Muscle layer of colon (tissue), 2 donors: ENCODE data around the gene MYO7A.

Experiments used
- H3K27ac ChIP-seq: one replicate; pipeline ENCODE4 v1.7.0; 2013; ENCODE audit warnings: low read depth, mild to moderate bottlenecking, low read length, moderate library complexity
- H3K27me3 ChIP-seq, 2 donors: one replicate each; pipeline ENCODE4 v1.7.0; 2013; ENCODE audit warnings: low read length in 2 of 2, mild to moderate bottlenecking in 2 of 2; ENCODE audit not compliant: insufficient read depth in 2 of 2, control insufficient read depth in 1 of 2
- H3K36me3 ChIP-seq: one replicate; pipeline ENCODE4 v1.7.0; 2013; ENCODE audit warnings: mild to moderate bottlenecking, low read length; ENCODE audit not compliant: insufficient read depth
- H3K4me1 ChIP-seq: one replicate; pipeline ENCODE4 v1.7.0; 2013; ENCODE audit warnings: mild to moderate bottlenecking, low read length; ENCODE audit not compliant: insufficient read depth
- H3K4me3 ChIP-seq, 2 donors: one replicate each; pipeline ENCODE4 v1.7.0; 2013; ENCODE audit warnings: low read length in 2 of 2, low read depth in 1 of 2, mild to moderate bottlenecking in 1 of 2, moderate library complexity in 1 of 2
- H3K9ac ChIP-seq: one replicate; pipeline ENCODE4 v1.7.0; 2013; ENCODE audit warnings: low read length
- H3K9me3 ChIP-seq: one replicate; pipeline ENCODE4 v1.7.0; 2013; ENCODE audit warnings: mild to moderate bottlenecking, low read length
- donor health status: abdominal sarcoma.
- donor health status: Adenocarcinoma of cecum.

MYO7A gene

GRCh38 chr11:77233011-77233410, 105.0 kb downstream of the MYO7A start:
- Histone ChIP-seq H3K27ac (no peak overlapping the region), H3K4me3 (no peak overlapping the region), H3K4me1 (no peaks in the 10 kb centered on the region), H3K9ac (no peak overlapping the region), H3K9me3 (no peaks in the 10 kb centered on the region), H3K27me3 (no peaks in the 10 kb centered on the region), H3K36me3 (no peaks in the 10 kb centered on the region)

- H3K9ac ChIP-seq: no peak overlapping the region
- H3K27me3 ChIP-seq: no peaks in the 10 kb centered on the region
- no peaks in the 10 kb centered on the region for H3K9me3 ChIP-seq
- no peak overlapping the region for H3K27ac ChIP-seq
- no peak overlapping the region for H3K4me3 ChIP-seq
- no peaks in the 10 kb centered on the region for H3K36me3 ChIP-seq
- no peaks in the 10 kb centered on the region for H3K4me1 ChIP-seq
Measured at GRCh38 chr11:77236901-77237300, 108.9 kb downstream of the MYO7A start.

GRCh38 chr11:77244277-77245027, 116.4 kb downstream of the MYO7A start:
- no peak overlapping the region for H3K4me3 ChIP-seq
- no peaks in the 10 kb centered on the region for H3K27me3 ChIP-seq
- H3K27ac ChIP-seq: no peak overlapping the region
- H3K9ac ChIP-seq: no peak overlapping the region
- H3K9me3 ChIP-seq: no peaks in the 10 kb centered on the region
- no peaks in the 10 kb centered on the region for H3K36me3 ChIP-seq
- H3K4me1 ChIP-seq: no peaks in the 10 kb centered on the region

- no peaks in the 10 kb centered on the region for H3K9me3 ChIP-seq
- H3K27me3 ChIP-seq: no peaks in the 10 kb centered on the region
- no peak overlapping the region for H3K4me3 ChIP-seq
- no peak overlapping the region for H3K9ac ChIP-seq
- no peaks in the 10 kb centered on the region for H3K36me3 ChIP-seq
- no peaks in the 10 kb centered on the region for H3K4me1 ChIP-seq
- H3K27ac ChIP-seq: no peak overlapping the region
Measured at GRCh38 chr11:77249427-77249826, 121.4 kb downstream of the MYO7A start.

GRCh38 chr11:77250881-77251640, 123.0 kb downstream of the MYO7A start:
- no peak overlapping the region for H3K4me3 ChIP-seq
- H3K9ac ChIP-seq: no peak overlapping the region
- no peaks in the 10 kb centered on the region for H3K9me3 ChIP-seq
- H3K27ac ChIP-seq: no peak overlapping the region
- H3K4me1 ChIP-seq: no peaks in the 10 kb centered on the region
- no peaks in the 10 kb centered on the region for H3K36me3 ChIP-seq
- no peaks in the 10 kb centered on the region for H3K27me3 ChIP-seq

GRCh38 chr11:77252555-77253270, 124.7 kb downstream of the MYO7A start:
- no peak overlapping the region for H3K27ac ChIP-seq

GRCh38 chr11:77253690-77254089, 125.6 kb downstream of the MYO7A start:
- Histone ChIP-seq H3K4me3 (no peak overlapping the region), H3K27me3 (no peaks in the 10 kb centered on the region), H3K36me3 (no peaks in the 10 kb centered on the region), H3K9me3 (no peaks in the 10 kb centered on the region), H3K9ac (no peak overlapping the region), H3K27ac (no peak overlapping the region), H3K4me1 (no peaks in the 10 kb centered on the region)

More at GRCh38 chr11:77252555-77253270, 124.7 kb downstream of the MYO7A start:
- H3K9ac ChIP-seq: no peak overlapping the region
- H3K4me1 ChIP-seq: no peaks in the 10 kb centered on the region
- H3K9me3 ChIP-seq: no peaks in the 10 kb centered on the region
- no peaks in the 10 kb centered on the region for H3K36me3 ChIP-seq
- H3K4me3 ChIP-seq: no peak overlapping the region
- no peaks in the 10 kb centered on the region for H3K27me3 ChIP-seq

GRCh38 chr11:77259641-77260040, 131.6 kb downstream of the MYO7A start:
- Histone ChIP-seq H3K9me3 (peaks cover 9% of the 10 kb centered on the region), H3K4me3 (no peak overlapping the region), H3K36me3 (no peaks in the 10 kb centered on the region), H3K27me3 (no peaks in the 10 kb centered on the region), H3K27ac (no peak overlapping the region), H3K9ac (no peak overlapping the region), H3K4me1 (no peaks in the 10 kb centered on the region)

- no peaks in the 10 kb centered on the region for H3K4me1 ChIP-seq
- H3K36me3 ChIP-seq: no peaks in the 10 kb centered on the region
- no peak overlapping the region for H3K27ac ChIP-seq
- H3K27me3 ChIP-seq: no peaks in the 10 kb centered on the region
- H3K9ac ChIP-seq: no peak overlapping the region
- peaks cover 9% of the 10 kb centered on the region for H3K9me3 ChIP-seq
- H3K4me3 ChIP-seq: no peak overlapping the region
Measured at GRCh38 chr11:77262803-77263202, 134.8 kb downstream of the MYO7A start.
